Smooth muscle cell (in vitro differentiated cells): ENCODE results near the gene NKAIN2. TPM values are rescaled to one million over a fixed set of nuclear protein-coding genes. Genes with fewer than 3 reads are reported as not detected.

Experiments
- DNase-seq: peaks from one replicate; lab custom pipeline; 2025; ENCODE audit not compliant: unreplicated experiment; lab: John Stamatoyannopoulos, UW
- H2AFZ ChIP-seq: fragments of 200-600 bp; sonication (generic); 2 replicates; pipeline ENCODE4 v1.6.0; 2016; ENCODE audit warnings: antibody characterized with exemption, low read depth, mild to moderate bottlenecking
- H3F3A ChIP-seq: fragments of 200-600 bp; sonication (generic); 2 replicates; pipeline ENCODE4 v1.6.0; 2017; ENCODE audit warnings: antibody characterized with exemption, low read depth
- H3K27ac ChIP-seq: fragments of 200-600 bp; sonication (generic); 2 replicates; pipeline ENCODE4 v1.5.1; 2016; ENCODE audit warnings: low read depth, mild to moderate bottlenecking
- H3K27me3 ChIP-seq: fragments of 200-600 bp; sonication (generic); 2 replicates; pipeline ENCODE4 v1.6.1; 2016; ENCODE audit warnings: low read depth, mild to moderate bottlenecking
- H3K36me3 ChIP-seq: fragments of 200-600 bp; sonication (generic); 2 replicates; pipeline ENCODE4 v1.5.1; 2016; ENCODE audit warnings: low read depth
- H3K4me1 ChIP-seq: fragments of 200-600 bp; sonication (generic); 2 replicates; pipeline ENCODE4 v1.5.1; 2016; ENCODE audit warnings: low read depth
- H3K4me2 ChIP-seq: fragments of 200-600 bp; sonication (generic); 2 replicates; pipeline ENCODE4 v1.6.0; 2016; ENCODE audit warnings: mild to moderate bottlenecking
- H3K4me3 ChIP-seq: fragments of 200-600 bp; sonication (generic); 2 replicates; pipeline ENCODE4 v1.5.1; 2016; ENCODE audit warnings: mild to moderate bottlenecking
- H3K79me2 ChIP-seq: fragments of 200-600 bp; sonication (generic); 2 replicates; pipeline ENCODE4 v1.6.0; 2016; ENCODE audit warnings: low read depth, mild to moderate bottlenecking
- H3K9ac ChIP-seq: fragments of 200-600 bp; sonication (generic); 2 replicates; pipeline ENCODE4 v1.6.0; 2016; ENCODE audit warnings: low read depth
- H3K9me3 ChIP-seq: fragments of 200-600 bp; sonication (generic); replicated peaks from 2 replicates; pipeline ENCODE4 v1.5.1; 2016; ENCODE audit warnings: low read depth
- H4K20me1 ChIP-seq: fragments of 200-600 bp; sonication (generic); 2 replicates; pipeline ENCODE4 v1.6.0; 2016; ENCODE audit warnings: low read depth
- CTCF ChIP-seq: fragments of 200-600 bp; sonication (generic); IDR thresholded peaks from 2 replicates; pipeline ENCODE4 v1.5.1; 2017; ENCODE audit warnings: borderline replicate concordance, mild to moderate bottlenecking, antibody characterized with exemption; ENCODE audit not compliant: insufficient read depth, poor library complexity, severe bottlenecking
- WGBS: methylation state at CpG from one replicate; pipeline ENCODE4 v1.1.7; 2016; ENCODE audit warnings: low lambda C conversion rate; 5-methylcytosine and 5-hydroxymethylcytosine counted together
- polyA plus RNA-seq: library from polyadenylated mRNA; unstranded; fragments of >200 nt; fragmentation: Nextera tagmentation; extraction: Ambion mirVana; gene quantifications from 2 replicates; pipeline ENCODE4 v1.2.1, GENCODE V29; 2016
- total RNA-seq: library from RNA; depleted of rRNA; stranded (reverse); fragments of >200 nt; gene quantifications from 2 replicates; pipeline ENCODE4 v1.2.3, GENCODE V29; 2014

The NKAIN2 gene
- total and polyA plus RNA-seq, 2 experiments from 2014 or later, result 0.09 TPM; not detected in 1

- Histone ChIP-seq H3K27ac (no peak overlapping the region), H3K4me3 (peak overlapping the region; percentile 62), H3F3A (no peaks in the 10 kb centered on the region), H3K27me3 (peaks cover 47% of the 10 kb centered on the region), H3K4me1 (no peaks in the 10 kb centered on the region), H4K20me1 (no peaks in the 10 kb centered on the region), H3K4me2 (peak overlapping the region; percentile 83), H3K9ac (no peak overlapping the region), H3K36me3 (no peaks in the 10 kb centered on the region), H2AFZ (no peak overlapping the region), H3K9me3 (no peaks in the 10 kb centered on the region), H3K79me2 (no peaks in the 10 kb centered on the region)
- WGBS, result 5% methylated on average over 6 of the region's 6 CpGs
- no peak for DNase-seq
- no peak for TF ChIP-seq CTCF
These were observed 1.3 kb upstream of the NKAIN2 start for GRCh38 chr6:123802351-123802696.

- 3% methylated on average over 60 of the region's 61 CpGs for WGBS
- Histone ChIP-seq H3K79me2 (no peaks in the 10 kb centered on the region), H3K9ac (no peak overlapping the region), H3K4me2 (peak overlapping the region; percentile 83), H3K36me3 (no peaks in the 10 kb centered on the region), H3K9me3 (no peaks in the 10 kb centered on the region), H2AFZ (peak overlapping the region; percentile 88), H3K4me3 (peak overlapping the region; percentile 62), H4K20me1 (no peaks in the 10 kb centered on the region), H3K4me1 (no peaks in the 10 kb centered on the region), H3F3A (no peaks in the 10 kb centered on the region), H3K27ac (no peak overlapping the region), H3K27me3 (peaks cover 53% of the 10 kb centered on the region)
- peak; percentile 89 for TF ChIP-seq CTCF
- DNase-seq, result peak; percentile 48
These were observed 765 bp upstream of the NKAIN2 start for GRCh38 chr6:123802697-123803503.

- Histone ChIP-seq H2AFZ (no peak overlapping the region), H3K36me3 (no peaks in the 10 kb centered on the region), H3K27ac (no peak overlapping the region), H3K4me2 (peak overlapping the region; percentile 82), H3F3A (no peaks in the 10 kb centered on the region), H3K9me3 (no peaks in the 10 kb centered on the region), H3K4me1 (no peaks in the 10 kb centered on the region), H3K4me3 (peak overlapping the region; percentile 36), H4K20me1 (no peaks in the 10 kb centered on the region), H3K27me3 (peaks cover 61% of the 10 kb centered on the region), H3K9ac (no peak overlapping the region), H3K79me2 (no peaks in the 10 kb centered on the region)
- WGBS, result 10% methylated on average over 25 of the region's 25 CpGs
- no peak for TF ChIP-seq CTCF
- DNase-seq, result no peak
These were observed 535 bp downstream of the NKAIN2 start for GRCh38 chr6:123804014-123804786.
